Mesenchymal stem cell (in vitro differentiated cells and primary cell): ENCODE data around the gene BAHCC1.

ENCODE experiments used
- DNase-seq: peaks from one replicate; pipeline ENCODE4 v3.0.0-alpha.2; 2013
- H2AFZ ChIP-seq: one replicate; pipeline ENCODE4 v1.6.1; 2013; ENCODE audit warnings: low read depth, mild to moderate bottlenecking, control low read depth, inconsistent platforms, low read length, moderate library complexity
- H2AK5ac ChIP-seq: 2 replicates; pipeline ENCODE4 v1.6.1; 2013; ENCODE audit warnings: low read length, moderate library complexity, mild to moderate bottlenecking, inconsistent platforms; ENCODE audit not compliant: severe bottlenecking
- H2BK120ac ChIP-seq: one replicate; pipeline ENCODE4 v1.6.1; 2013; ENCODE audit warnings: low read depth, mild to moderate bottlenecking, inconsistent platforms, low read length, moderate library complexity
- H2BK12ac ChIP-seq, 2 experiments: one replicate each; pipeline ENCODE4 v1.6.1; 2013; ENCODE audit warnings: inconsistent platforms in 2 of 2, low read length in 2 of 2, mild to moderate bottlenecking in 2 of 2, moderate library complexity in 2 of 2, control low read depth in 1 of 2
- H2BK15ac ChIP-seq: one replicate; pipeline ENCODE4 v1.6.1; 2013; ENCODE audit warnings: mild to moderate bottlenecking, low read depth, inconsistent platforms; ENCODE audit not compliant: poor library complexity, severe bottlenecking
- H2BK5ac ChIP-seq: 2 replicates; pipeline ENCODE4 v1.6.1; 2013; ENCODE audit warnings: low read depth, mild to moderate bottlenecking, low read length, control low read depth, inconsistent platforms; ENCODE audit not compliant: poor library complexity, severe bottlenecking
- H3K14ac ChIP-seq, 2 experiments: one replicate each; pipeline ENCODE4 v1.6.1; 2013; ENCODE audit warnings: inconsistent platforms in 2 of 2, low read length in 2 of 2, control low read depth in 1 of 2, mild to moderate bottlenecking in 1 of 2, moderate library complexity in 1 of 2
- H3K18ac ChIP-seq, 2 experiments: one replicate each; pipeline ENCODE4 v1.6.1; 2013; ENCODE audit warnings: inconsistent platforms in 2 of 2, low read length in 2 of 2, control low read depth in 1 of 2, low read depth in 1 of 2, mild to moderate bottlenecking in 1 of 2
- H3K23ac ChIP-seq, 2 experiments: one replicate each; pipeline ENCODE4 v1.6.1; 2013; ENCODE audit warnings: inconsistent platforms in 2 of 2, low read length in 2 of 2, mild to moderate bottlenecking in 2 of 2, moderate library complexity in 2 of 2, control low read depth in 1 of 2
- H3K27ac ChIP-seq: 2 replicates; pipeline ENCODE4 v1.5.1; 2013; ENCODE audit warnings: mild to moderate bottlenecking, moderate library complexity, low read length, control low read depth, inconsistent platforms; ENCODE audit not compliant: poor library complexity, severe bottlenecking
- H3K27me3 ChIP-seq, 2 experiments: 2 replicates each; pipeline versions ENCODE4 v1.6.1 to v1.7.0; 2013; ENCODE audit warnings: low read length in 2 of 2, mild to moderate bottlenecking in 2 of 2, moderate library complexity in 2 of 2, control low read depth in 1 of 2, inconsistent platforms in 1 of 2; ENCODE audit not compliant: control insufficient read depth in 1 of 2, insufficient read depth in 1 of 2
- H3K36me3 ChIP-seq, 2 experiments: 2 replicates each; pipeline versions ENCODE4 v1.6.1 to v1.7.0; 2013; ENCODE audit warnings: low read length in 2 of 2, control low read depth in 1 of 2, inconsistent platforms in 1 of 2, low read depth in 1 of 2, mild to moderate bottlenecking in 1 of 2; ENCODE audit not compliant: insufficient read depth in 2 of 2, control insufficient read depth in 1 of 2
- H3K4ac ChIP-seq, 2 experiments: one replicate each; pipeline ENCODE4 v1.6.1; 2013; ENCODE audit warnings: inconsistent platforms in 2 of 2, low read length in 2 of 2, mild to moderate bottlenecking in 2 of 2, moderate library complexity in 2 of 2, control low read depth in 1 of 2, low read depth in 1 of 2
- H3K4me1 ChIP-seq: 2 replicates; pipeline ENCODE4 v1.6.1; 2013; ENCODE audit warnings: low read depth, low read length, control low read depth; ENCODE audit not compliant: control insufficient read depth, insufficient read depth
- H3K4me2 ChIP-seq: 2 replicates; pipeline ENCODE4 v1.6.1; 2013; ENCODE audit warnings: low read length, mild to moderate bottlenecking, inconsistent platforms; ENCODE audit not compliant: poor library complexity, severe bottlenecking
- H3K4me3 ChIP-seq, 2 experiments: 2 replicates each; pipeline versions ENCODE4 v1.5.1 to v1.7.0; 2013; ENCODE audit warnings: low read length in 2 of 2, mild to moderate bottlenecking in 2 of 2, control low read depth in 1 of 2, low read depth in 1 of 2; ENCODE audit not compliant: insufficient read depth in 1 of 2
- H3K79me1 ChIP-seq: replicated peaks from 2 replicates; pipeline ENCODE4 v1.6.1; 2013; ENCODE audit warnings: mild to moderate bottlenecking, control low read depth, low read length, inconsistent platforms; ENCODE audit not compliant: poor library complexity, severe bottlenecking
- H3K9ac ChIP-seq: 2 replicates; pipeline ENCODE4 v1.7.0; 2013; ENCODE audit warnings: mild to moderate bottlenecking, low read length, moderate library complexity
- H3K9me3 ChIP-seq: 2 replicates; pipeline ENCODE4 v1.7.0; 2013; ENCODE audit warnings: mild to moderate bottlenecking, low read length; ENCODE audit not compliant: control insufficient read depth
- H4K8ac ChIP-seq: one replicate; pipeline ENCODE4 v1.6.1; 2013; ENCODE audit warnings: inconsistent platforms, mild to moderate bottlenecking, low read length, moderate library complexity
- H4K91ac ChIP-seq: one replicate; pipeline ENCODE4 v1.6.1; 2013; ENCODE audit warnings: mild to moderate bottlenecking, low read length, inconsistent platforms
- WGBS: methylation state at CpG from one replicate; pipeline ENCODE4 v1.1.7; 2013; ENCODE audit warnings: mixed read lengths; 5-methylcytosine and 5-hydroxymethylcytosine counted together

BAHCC1 gene

DNA sequence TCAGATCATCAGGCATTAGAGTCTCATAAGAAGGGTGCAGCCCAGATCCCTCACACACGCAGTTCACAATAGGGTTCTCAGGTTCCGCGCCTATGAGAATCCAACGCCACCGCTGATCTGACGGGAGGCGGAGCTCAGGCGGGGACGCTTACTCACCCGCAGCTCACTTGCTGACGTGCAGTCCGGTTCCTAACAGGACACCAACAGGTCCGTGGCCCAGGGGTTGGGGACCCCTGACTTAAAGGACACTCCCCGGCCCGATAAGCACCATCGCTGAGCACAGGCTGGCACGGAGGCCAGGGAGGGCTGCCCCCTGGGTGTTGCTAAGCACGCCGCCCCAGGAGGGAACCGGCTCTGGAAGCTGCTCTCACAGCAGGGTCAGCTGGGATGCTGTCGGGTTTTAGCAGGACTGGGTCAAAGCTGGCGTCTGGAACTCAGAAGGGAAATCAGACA, 30.1 kb upstream of the BAHCC1 start:
- Histone ChIP-seq H2AK5ac (no peak overlapping the region), H3K9me3 (no peaks in the 10 kb centered on the region), H3K4me2 (peak overlapping the region; percentile 52)

DNA sequence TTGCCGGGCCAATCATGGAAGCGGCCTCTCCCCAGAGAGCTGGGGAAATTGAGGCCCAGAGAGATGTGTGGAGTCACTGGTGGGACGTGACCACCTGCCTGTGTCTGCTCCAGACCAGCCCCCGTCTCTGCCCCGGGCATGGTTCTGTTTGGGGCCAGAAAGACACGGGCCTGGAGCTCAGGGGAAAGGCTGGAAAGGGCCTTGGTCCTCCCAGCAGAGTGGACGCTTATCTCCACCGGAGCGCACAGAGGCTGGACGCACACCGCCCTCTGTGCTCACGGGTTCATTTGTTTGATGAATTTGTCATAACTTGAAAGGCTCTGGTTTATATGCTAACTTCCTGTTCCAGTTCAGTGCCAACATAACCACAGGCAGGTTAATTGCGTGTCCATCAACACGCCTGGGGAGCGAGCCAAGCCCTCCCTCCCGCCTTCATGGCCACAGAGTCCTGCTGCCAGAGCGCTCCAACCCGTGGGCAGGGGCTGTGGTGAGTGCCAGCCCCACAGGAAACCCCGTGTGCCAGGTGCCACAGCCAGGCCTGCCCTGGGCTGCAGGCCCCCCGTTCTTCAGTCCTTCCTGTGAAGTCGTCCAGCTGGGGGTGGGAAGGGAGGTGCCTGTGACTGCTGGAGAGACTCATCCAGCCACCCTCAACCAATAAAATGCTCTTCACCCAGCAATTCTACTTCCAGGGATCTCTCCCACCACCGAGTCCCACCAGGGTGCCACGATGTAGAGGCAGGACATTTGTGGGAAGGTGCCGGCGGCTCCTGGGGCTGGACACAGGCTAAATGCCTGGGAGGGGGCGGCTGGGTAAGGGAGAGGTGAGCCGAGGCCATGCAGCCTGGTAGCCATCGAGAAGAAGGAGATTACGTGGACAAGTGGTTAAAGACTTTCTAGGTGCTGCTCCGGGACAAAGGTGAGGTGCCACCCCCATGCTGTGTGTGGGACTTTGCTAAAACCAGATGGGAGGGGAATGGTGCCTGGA, 29.4 kb upstream of the BAHCC1 start:
- peak overlapping the region in 1 of 2 experiments; percentile 76 for H3K4me3 ChIP-seq
- H3K4me2 ChIP-seq = peak overlapping the region; percentile 52
- peak overlapping the region; percentile 25 for H4K91ac ChIP-seq
- no peak overlapping the region for H2BK120ac ChIP-seq
- DNase-seq = no peak
- no peak overlapping the region for H2AK5ac ChIP-seq
- no peak overlapping the region for H2BK15ac ChIP-seq
- no peaks in the 10 kb centered on the region for H3K36me3 ChIP-seq
- H3K4ac ChIP-seq = peak overlapping the region in 1 of 2 experiments; percentile 27
- peaks cover 48 to 51% of the 10 kb centered on the region in 2 experiments for H3K27me3 ChIP-seq
- no peak overlapping the region for H3K23ac ChIP-seq
- no peak overlapping the region for H2AFZ ChIP-seq
- H4K8ac ChIP-seq = peak overlapping the region; percentile 7
- no peak overlapping the region for H3K27ac ChIP-seq
- H3K18ac ChIP-seq = peak overlapping the region; percentile 23 to 41
- no peak overlapping the region for H3K14ac ChIP-seq
- H3K4me1 ChIP-seq = peaks cover 29% of the 10 kb centered on the region
- WGBS = 78% methylated on average over 28 of the region's 30 CpGs
- no peak overlapping the region for H2BK5ac ChIP-seq
- no peak overlapping the region for H3K9ac ChIP-seq
- H3K79me1 ChIP-seq = no peaks in the 10 kb centered on the region
- H2BK12ac ChIP-seq = peak overlapping the region in 1 of 2 experiments; percentile 38
- H3K9me3 ChIP-seq = no peaks in the 10 kb centered on the region

More for the DNA sequence above, 30.1 kb upstream of the BAHCC1 start:
- Histone ChIP-seq H2BK12ac (peak overlapping the region in 1 of 2 experiments; percentile 8), H3K4ac (no peak overlapping the region), H3K36me3 (no peaks in the 10 kb centered on the region), H3K27me3 (peaks cover 48 to 51% of the 10 kb centered on the region in 2 experiments), H3K9ac (peak overlapping the region; percentile 57), H3K18ac (peak overlapping the region; percentile 23 to 37), H4K91ac (no peak overlapping the region), H3K79me1 (no peaks in the 10 kb centered on the region), H4K8ac (no peak overlapping the region), H3K14ac (peak overlapping the region in 1 of 2 experiments; percentile 35), H2BK120ac (no peak overlapping the region), H3K4me1 (peaks cover 29% of the 10 kb centered on the region), H2AFZ (no peak overlapping the region), H3K4me3 (peak overlapping the region in 1 of 2 experiments; percentile 76), H2BK15ac (no peak overlapping the region), H2BK5ac (no peak overlapping the region), H3K23ac (no peak overlapping the region), H3K27ac (no peak overlapping the region)
- WGBS = 28% methylated on average over 22 of the region's 22 CpGs
- DNase-seq = peak; percentile 75

DNA sequence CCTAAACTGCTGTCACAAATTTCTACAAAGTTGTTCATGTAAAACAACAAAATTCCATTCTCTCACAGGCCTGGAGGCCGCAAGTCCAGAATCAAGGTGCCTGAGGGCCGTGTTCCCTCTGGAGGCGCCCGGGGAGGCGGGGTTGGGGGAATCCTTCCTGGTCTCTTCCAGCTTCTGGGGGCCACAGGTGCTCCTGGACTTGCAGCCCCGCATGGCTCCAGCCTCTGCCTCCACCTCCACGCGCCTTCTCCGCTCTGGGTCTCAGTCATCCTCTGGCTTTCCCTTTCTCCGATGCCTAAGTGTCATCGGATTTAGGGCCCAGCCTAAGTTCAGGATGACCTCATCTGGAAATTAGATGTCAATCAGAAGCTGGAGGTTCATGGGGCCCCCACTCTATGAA, 28.6 kb upstream of the BAHCC1 start:
- 95% methylated on average over 11 of the region's 11 CpGs for WGBS

DNA sequence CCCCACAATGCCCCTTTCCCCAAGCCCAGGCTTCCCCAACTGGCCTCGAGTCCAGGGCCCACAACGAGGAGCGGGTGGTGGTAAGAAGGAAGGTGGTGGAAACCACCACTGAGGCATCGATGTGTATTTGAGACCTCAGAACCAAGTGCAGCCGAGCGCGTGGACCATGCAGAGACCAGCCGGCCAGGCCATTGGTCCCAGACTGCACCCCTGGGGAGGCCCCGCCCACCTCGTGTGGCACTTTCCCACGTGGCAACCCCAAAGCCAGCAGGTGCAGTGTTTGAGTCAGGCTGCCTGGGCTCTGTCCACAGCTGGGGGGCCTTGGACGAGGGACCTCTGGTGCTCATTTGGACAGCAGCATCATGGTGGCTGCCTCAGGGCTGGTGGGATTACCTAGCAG, 28.1 kb upstream of the BAHCC1 start:
- 90% methylated on average over 12 of the region's 12 CpGs for WGBS
- H3K4me1 ChIP-seq = peaks cover 29% of the 10 kb centered on the region

More for the DNA sequence above, 28.6 kb upstream of the BAHCC1 start:
- H3K4me3 ChIP-seq = no peak overlapping the region
- no peak overlapping the region for H2AK5ac ChIP-seq
- no peak overlapping the region for H3K18ac ChIP-seq
- no peak overlapping the region for H4K8ac ChIP-seq
- H3K9ac ChIP-seq = no peak overlapping the region
- H2AFZ ChIP-seq = no peak overlapping the region
- H3K9me3 ChIP-seq = no peaks in the 10 kb centered on the region
- H3K36me3 ChIP-seq = no peaks in the 10 kb centered on the region
- H2BK12ac ChIP-seq = no peak overlapping the region
- H3K14ac ChIP-seq = no peak overlapping the region
- H2BK5ac ChIP-seq = no peak overlapping the region
- H3K79me1 ChIP-seq = no peaks in the 10 kb centered on the region
- no peak for DNase-seq
- H4K91ac ChIP-seq = no peak overlapping the region
- no peak overlapping the region for H3K27ac ChIP-seq
- H3K4ac ChIP-seq = no peak overlapping the region
- peak overlapping the region; percentile 2 for H2BK15ac ChIP-seq
- H2BK120ac ChIP-seq = no peak overlapping the region
- peaks cover 48 to 51% of the 10 kb centered on the region in 2 experiments for H3K27me3 ChIP-seq
- no peak overlapping the region for H3K4me2 ChIP-seq
- peaks cover 29% of the 10 kb centered on the region for H3K4me1 ChIP-seq
- no peak overlapping the region for H3K23ac ChIP-seq

More for the DNA sequence above, 28.1 kb upstream of the BAHCC1 start:
- Histone ChIP-seq H2BK120ac (no peak overlapping the region), H3K4me2 (no peak overlapping the region), H3K23ac (no peak overlapping the region), H3K79me1 (no peaks in the 10 kb centered on the region), H2BK12ac (no peak overlapping the region), H3K18ac (no peak overlapping the region), H3K4me3 (no peak overlapping the region), H3K27ac (no peak overlapping the region), H2AFZ (no peak overlapping the region), H4K91ac (no peak overlapping the region), H3K27me3 (peaks cover 45 to 51% of the 10 kb centered on the region in 2 experiments), H3K4ac (no peak overlapping the region), H3K9me3 (no peaks in the 10 kb centered on the region), H2BK5ac (no peak overlapping the region), H3K36me3 (no peaks in the 10 kb centered on the region), H2BK15ac (no peak overlapping the region), H4K8ac (no peak overlapping the region), H2AK5ac (no peak overlapping the region), H3K9ac (no peak overlapping the region), H3K14ac (no peak overlapping the region)
- no peak for DNase-seq
